GM23248 (cell line): Measurements from ENCODE around the gene XXYLT1.

Experiments used
- EZH2 ChIP-seq: fragments of 200-600 bp; sonication (generic); IDR thresholded peaks from 2 replicates; pipeline ENCODE4 v1.6.1; 2018; ENCODE audit warnings: antibody characterized with exemption, mild to moderate bottlenecking; ENCODE audit not compliant: insufficient read depth, poor library complexity, severe bottlenecking
- EZH2phosphoT487 ChIP-seq: fragments of 200-600 bp; sonication (generic); IDR thresholded peaks from 2 replicates; pipeline ENCODE4 v1.6.1; 2018; ENCODE audit warnings: antibody characterized with exemption, moderate library complexity, mild to moderate bottlenecking, low read depth; ENCODE audit not compliant: insufficient read depth

DNA sequence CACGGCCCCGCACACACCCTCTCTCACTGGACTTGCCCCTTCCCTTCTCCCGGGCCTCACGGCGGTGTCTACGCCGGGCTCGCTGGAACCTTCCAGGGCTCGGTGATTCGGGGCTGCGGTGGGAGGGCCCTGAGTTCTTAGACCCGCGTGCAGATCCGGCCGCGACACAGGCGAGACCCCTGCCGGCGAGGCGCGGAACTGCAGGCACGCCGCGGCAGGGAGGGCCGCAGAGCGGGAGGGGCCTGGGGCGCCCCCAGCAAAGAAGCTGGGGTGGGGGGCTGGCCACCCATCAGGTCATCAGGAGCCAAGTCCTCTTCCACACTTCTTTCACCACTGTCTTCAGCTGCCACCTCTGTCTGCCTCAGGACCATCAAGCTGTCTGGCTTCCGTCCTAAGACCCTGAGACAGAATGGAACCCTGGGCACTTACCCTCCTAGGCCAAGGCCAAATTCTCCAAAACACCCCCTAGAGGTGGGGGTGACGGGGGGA, 164.5 kb downstream of the XXYLT1 start:
- TF ChIP-seq EZH2 (no peak), EZH2phosphoT487 (no peak)
